Panc1 (cell line): ENCODE measurements around the gene MTURN. TPM values are rescaled to one million over a fixed set of nuclear protein-coding genes. Genes with fewer than 3 reads are reported as not detected.

Source experiments
- ATAC-seq: fragments of 200-7000 bp; cut with Tn5 transposase; 2 replicates; pipeline ENCODE4 v1.9.1; 2020; ENCODE audit warnings: mild to moderate bottlenecking, moderate library complexity
- BruUV-seq: library from RNA; stranded (reverse); fragments of 400-500 nt; replicated peaks from 2 replicates; lab custom pipeline; 2021; lab: Mats Ljungman, UMichigan
- CTCF ChIA-PET: fragments of 300-600 bp; sonication (Branson Sonifier 250); formaldehyde crosslinking; loops from one replicate; lab custom pipeline; 2022; ENCODE audit warnings: antibody characterized with exemption; lab: Charles Lee
- POLR2A ChIA-PET: fragments of 300-600 bp; sonication (Branson Sonifier 250); formaldehyde crosslinking; loops from one replicate; lab custom pipeline; 2022; ENCODE audit warnings: antibody characterized with exemption; lab: Charles Lee
- DNase-seq: peaks from one replicate; pipeline ENCODE4 v3.0.0-alpha.2; 2010; ENCODE audit warnings: low read depth, low spot score
- H3K27ac ChIP-seq: 2 replicates; pipeline ENCODE4 v1.5.1; 2011; ENCODE audit warnings: mild to moderate bottlenecking, low read length, inconsistent platforms
- H3K27me3 ChIP-seq: fragments of 200-500 bp; sonication (Bioruptor generic); 2 replicates; pipeline ENCODE4 v1.6.0; 2014; ENCODE audit warnings: low read length, inconsistent platforms; ENCODE audit not compliant: control insufficient read depth, insufficient read depth
- H3K36me3 ChIP-seq: fragments of 200-500 bp; sonication (Bioruptor generic); 2 replicates; pipeline ENCODE4 v1.5.1; 2014; ENCODE audit warnings: inconsistent platforms, mild to moderate bottlenecking, low read length, moderate library complexity; ENCODE audit not compliant: control insufficient read depth, insufficient read depth
- H3K4me1 ChIP-seq: 2 replicates; pipeline ENCODE4 v1.5.1; 2011; ENCODE audit warnings: inconsistent platforms, mild to moderate bottlenecking, low read length, moderate library complexity; ENCODE audit not compliant: control insufficient read depth, insufficient read depth
- H3K4me3 ChIP-seq, 2 experiments: 2 replicates each; pipeline ENCODE4 v1.5.1; 2011 to 2012; ENCODE audit warnings: low read depth in 2 of 2, low read length in 2 of 2, mild to moderate bottlenecking in 2 of 2, inconsistent platforms in 1 of 2, moderate library complexity in 1 of 2
- H3K9me3 ChIP-seq: fragments of 200-500 bp; sonication (Bioruptor generic); 2 replicates; pipeline ENCODE4 v1.5.1; 2014; ENCODE audit warnings: low read depth, mild to moderate bottlenecking, inconsistent platforms, low read length, moderate library complexity; ENCODE audit not compliant: control insufficient read depth, insufficient read depth
- POLR2AphosphoS5 ChIP-seq: IDR thresholded peaks from 2 replicates; pipeline ENCODE4 v1.6.1; 2012; ENCODE audit warnings: mild to moderate bottlenecking, low read depth, low read length, moderate library complexity
- SIN3A ChIP-seq: IDR thresholded peaks from 2 replicates; pipeline ENCODE4 v1.6.1; 2012; ENCODE audit warnings: low read depth, mild to moderate bottlenecking, low read length, moderate library complexity, borderline replicate concordance; ENCODE audit not compliant: insufficient read depth
- TCF7L2 ChIP-seq: IDR thresholded peaks from 2 replicates; pipeline ENCODE4 v1.6.1; 2011; ENCODE audit warnings: mild to moderate bottlenecking, low read depth, low read length, inconsistent platforms
- in situ Hi-C: cut with HindIII; loops from 2 replicates; pipeline ENCODE4 v1.10.0; 2016; ENCODE audit warnings: low sequenced_read_pairs, low pct_unique_long_range_greater_than_20kb
- intact Hi-C: fragments of 100-400 bp; cut with micrococcal nuclease; formaldehyde crosslinking; loops from one replicate; pipeline ENCODE4 v1.10.0; 2022; ENCODE audit not compliant: unreplicated experiment
- total RNA-seq: library from RNA; stranded (reverse); gene quantifications from one replicate; pipeline ENCODE4 v1.2.1, GENCODE V29; 2021; ENCODE audit not compliant: unreplicated experiment
- TF ChIP-seq, protein P1 (sequence below): fragments of 450-650 bp; IDR thresholded peaks from 2 replicates; pipeline ENCODE4 v1.5.1; 2017; ENCODE audit warnings: mild to moderate bottlenecking
- TF ChIP-seq, protein P2 (sequence below), 2 experiments: IDR thresholded peaks; 2 replicates each; pipeline ENCODE4 v1.6.1; 2011 to 2012; ENCODE audit warnings: low read depth in 2 of 2, control low read depth in 1 of 2, low read length in 1 of 2, mild to moderate bottlenecking in 1 of 2, moderate library complexity in 1 of 2; ENCODE audit not compliant: insufficient read depth in 1 of 2

MTURN gene
- total RNA-seq, 1 experiment from 2014 or later: 1.2 TPM

DNA sequence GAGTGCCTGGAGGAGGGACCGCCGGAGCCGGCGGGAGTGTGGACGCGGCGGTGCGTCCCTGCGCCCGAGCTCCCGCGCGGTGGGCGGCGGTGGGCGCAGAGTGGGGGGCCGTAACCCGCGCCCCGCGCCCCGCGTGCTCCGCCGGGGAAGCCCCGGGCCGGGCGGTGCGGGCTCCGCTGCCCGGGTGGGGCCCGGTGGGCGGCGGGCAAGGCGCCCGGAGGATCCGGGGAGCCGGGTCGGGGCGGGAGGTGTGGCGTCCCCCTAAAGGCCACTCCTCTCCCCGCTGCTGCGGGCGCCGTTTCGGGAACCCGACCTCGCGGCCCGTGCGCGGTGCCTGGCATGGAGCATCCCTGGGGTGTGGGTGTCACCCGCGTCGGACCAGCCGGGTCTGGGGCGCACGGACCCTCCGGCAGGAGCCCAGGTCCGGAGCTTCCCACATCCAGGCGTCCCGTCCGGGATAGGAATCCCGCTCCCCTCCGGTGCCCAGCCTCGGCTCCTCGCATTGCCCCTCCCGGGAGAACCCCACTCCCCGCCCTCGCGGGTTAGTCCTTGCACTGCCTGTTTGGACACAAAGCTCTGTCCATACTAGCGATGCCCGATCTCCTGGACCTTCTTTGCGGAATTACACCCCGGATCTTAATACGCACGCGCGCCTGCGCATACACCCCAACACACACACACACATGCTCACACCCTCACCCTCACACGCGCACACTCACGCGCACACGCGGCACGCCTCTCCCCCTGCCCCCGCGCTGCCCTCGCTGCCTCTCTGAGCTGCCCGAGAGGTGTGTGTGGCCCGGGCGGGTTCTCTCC lies 723 bp downstream of the MTURN start:
- Histone ChIP-seq H3K27ac (no peak overlapping the region), H3K4me1 (no peaks in the 10 kb centered on the region), H3K27me3 (peaks cover 5% of the 10 kb centered on the region; the same call in 1 of the 2 replicates), H3K36me3 (no peaks in the 10 kb centered on the region), H3K9me3 (no peaks in the 10 kb centered on the region), H3K4me3 (peak overlapping the region; percentile 63 to 75)
- intact Hi-C loops: no loop called here
- no TSS peak for BruUV-seq
- ChIA-PET POLR2A (no interaction called here), CTCF (no interaction called here)
- TF ChIP-seq SIN3A (peak; percentile 27; the same call in 1 of the 2 replicates), TCF7L2 (no peak)
- ATAC-seq (peak; percentile 60), DNase-seq (no peak)
- in situ Hi-C loops: no loop called here

DNA sequence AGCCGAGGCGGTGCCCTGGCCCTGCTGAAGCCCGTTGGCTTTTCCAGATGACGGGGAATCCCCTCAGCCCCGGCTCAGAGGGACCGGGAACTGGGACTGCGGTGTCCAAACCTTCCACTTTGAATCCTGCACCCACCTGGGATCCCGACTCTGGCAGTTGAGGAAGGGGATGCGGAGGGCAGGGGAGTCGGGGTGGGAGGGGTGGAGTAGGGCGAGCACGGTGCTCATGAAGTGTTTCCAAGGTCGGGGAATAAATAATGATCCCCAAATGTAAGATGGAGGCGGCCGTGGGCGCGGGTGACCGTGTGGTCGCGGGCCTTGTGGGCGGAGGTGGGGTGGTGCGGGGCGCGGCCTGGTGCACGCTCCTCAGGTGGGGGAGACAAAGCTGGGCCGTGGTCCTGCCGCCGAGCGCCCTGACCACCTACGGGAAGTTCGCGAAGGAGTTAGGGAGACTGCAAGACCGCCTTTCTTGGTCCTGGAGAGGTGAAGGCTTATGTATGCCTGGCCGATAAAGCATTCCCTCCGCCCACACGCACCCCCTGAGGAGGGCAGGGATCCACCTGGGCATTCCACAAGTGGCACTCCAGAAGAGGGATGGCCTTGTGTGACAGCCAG lies 1.4 kb downstream of the MTURN start:
- H3K4me1 ChIP-seq: no peaks in the 10 kb centered on the region
- H3K36me3 ChIP-seq: no peaks in the 10 kb centered on the region
- POLR2A ChIA-PET: no interaction called here
- intact Hi-C loops: no loop called here
- TF ChIP-seq SIN3A (no peak), TCF7L2 (no peak), POLR2AphosphoS5 (no peak)
- TF ChIP-seq, protein P1, sequence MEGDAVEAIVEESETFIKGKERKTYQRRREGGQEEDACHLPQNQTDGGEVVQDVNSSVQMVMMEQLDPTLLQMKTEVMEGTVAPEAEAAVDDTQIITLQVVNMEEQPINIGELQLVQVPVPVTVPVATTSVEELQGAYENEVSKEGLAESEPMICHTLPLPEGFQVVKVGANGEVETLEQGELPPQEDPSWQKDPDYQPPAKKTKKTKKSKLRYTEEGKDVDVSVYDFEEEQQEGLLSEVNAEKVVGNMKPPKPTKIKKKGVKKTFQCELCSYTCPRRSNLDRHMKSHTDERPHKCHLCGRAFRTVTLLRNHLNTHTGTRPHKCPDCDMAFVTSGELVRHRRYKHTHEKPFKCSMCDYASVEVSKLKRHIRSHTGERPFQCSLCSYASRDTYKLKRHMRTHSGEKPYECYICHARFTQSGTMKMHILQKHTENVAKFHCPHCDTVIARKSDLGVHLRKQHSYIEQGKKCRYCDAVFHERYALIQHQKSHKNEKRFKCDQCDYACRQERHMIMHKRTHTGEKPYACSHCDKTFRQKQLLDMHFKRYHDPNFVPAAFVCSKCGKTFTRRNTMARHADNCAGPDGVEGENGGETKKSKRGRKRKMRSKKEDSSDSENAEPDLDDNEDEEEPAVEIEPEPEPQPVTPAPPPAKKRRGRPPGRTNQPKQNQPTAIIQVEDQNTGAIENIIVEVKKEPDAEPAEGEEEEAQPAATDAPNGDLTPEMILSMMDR: no peak
- TF ChIP-seq, protein P2, sequence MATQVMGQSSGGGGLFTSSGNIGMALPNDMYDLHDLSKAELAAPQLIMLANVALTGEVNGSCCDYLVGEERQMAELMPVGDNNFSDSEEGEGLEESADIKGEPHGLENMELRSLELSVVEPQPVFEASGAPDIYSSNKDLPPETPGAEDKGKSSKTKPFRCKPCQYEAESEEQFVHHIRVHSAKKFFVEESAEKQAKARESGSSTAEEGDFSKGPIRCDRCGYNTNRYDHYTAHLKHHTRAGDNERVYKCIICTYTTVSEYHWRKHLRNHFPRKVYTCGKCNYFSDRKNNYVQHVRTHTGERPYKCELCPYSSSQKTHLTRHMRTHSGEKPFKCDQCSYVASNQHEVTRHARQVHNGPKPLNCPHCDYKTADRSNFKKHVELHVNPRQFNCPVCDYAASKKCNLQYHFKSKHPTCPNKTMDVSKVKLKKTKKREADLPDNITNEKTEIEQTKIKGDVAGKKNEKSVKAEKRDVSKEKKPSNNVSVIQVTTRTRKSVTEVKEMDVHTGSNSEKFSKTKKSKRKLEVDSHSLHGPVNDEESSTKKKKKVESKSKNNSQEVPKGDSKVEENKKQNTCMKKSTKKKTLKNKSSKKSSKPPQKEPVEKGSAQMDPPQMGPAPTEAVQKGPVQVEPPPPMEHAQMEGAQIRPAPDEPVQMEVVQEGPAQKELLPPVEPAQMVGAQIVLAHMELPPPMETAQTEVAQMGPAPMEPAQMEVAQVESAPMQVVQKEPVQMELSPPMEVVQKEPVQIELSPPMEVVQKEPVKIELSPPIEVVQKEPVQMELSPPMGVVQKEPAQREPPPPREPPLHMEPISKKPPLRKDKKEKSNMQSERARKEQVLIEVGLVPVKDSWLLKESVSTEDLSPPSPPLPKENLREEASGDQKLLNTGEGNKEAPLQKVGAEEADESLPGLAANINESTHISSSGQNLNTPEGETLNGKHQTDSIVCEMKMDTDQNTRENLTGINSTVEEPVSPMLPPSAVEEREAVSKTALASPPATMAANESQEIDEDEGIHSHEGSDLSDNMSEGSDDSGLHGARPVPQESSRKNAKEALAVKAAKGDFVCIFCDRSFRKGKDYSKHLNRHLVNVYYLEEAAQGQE (IDR thresholded peaks at IDR 0.05; ENCODE audit: insufficient read depth in 1 of 2, low read depth in 2 of 2, low read length in 1 of 2): no peak
- CTCF ChIA-PET: no interaction called here
- no peak overlapping the region for H3K27ac ChIP-seq
- H3K4me3 ChIP-seq: peak overlapping the region; percentile 63 to 75
- in situ Hi-C loops: no loop called here
- no peak; the same call in 1 of the 2 replicates for ATAC-seq
- H3K9me3 ChIP-seq: no peaks in the 10 kb centered on the region
- H3K27me3 ChIP-seq: peaks cover 5% of the 10 kb centered on the region; the same call in 1 of the 2 replicates
- no TSS peak for BruUV-seq
- no peak for DNase-seq
